Measurements from ENCODE around the gene RET.

DNA sequence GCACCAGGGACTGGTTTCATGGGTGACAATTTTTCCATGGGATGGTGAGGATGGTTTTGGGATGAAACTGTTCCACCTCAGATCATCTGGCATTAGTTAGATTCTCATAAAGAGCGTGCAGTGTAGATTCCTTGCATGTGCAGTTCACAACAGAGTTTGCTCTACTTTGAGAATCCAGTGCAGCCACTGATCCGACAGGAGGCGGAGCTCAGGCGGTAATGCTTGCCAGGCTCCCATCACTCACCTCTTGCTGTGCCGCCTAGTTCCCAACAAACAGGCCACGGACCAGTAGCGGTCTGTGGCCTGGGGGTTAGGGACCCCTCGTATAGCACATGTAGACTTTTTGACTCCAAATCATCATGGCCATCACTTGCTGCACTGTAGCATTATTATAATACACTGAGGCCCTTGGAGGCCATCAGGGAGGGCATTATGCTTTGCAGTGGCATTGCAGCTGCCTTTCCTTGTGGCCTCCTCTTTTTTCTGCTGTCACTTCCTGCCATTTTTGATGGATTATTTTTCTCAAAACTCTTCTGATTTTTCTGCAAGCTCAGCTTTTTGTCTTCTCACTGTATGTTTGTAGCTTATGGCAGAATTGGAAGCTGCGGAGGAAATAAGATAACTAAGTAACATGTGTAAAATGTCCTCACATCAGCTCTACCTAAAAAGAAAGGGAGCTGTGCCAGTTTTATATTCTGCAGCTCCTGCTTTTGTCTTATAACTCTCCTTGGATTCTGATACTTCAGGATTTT lies 79.9 kb downstream of the RET start:
- TF ChIP-seq, protein P1, sequence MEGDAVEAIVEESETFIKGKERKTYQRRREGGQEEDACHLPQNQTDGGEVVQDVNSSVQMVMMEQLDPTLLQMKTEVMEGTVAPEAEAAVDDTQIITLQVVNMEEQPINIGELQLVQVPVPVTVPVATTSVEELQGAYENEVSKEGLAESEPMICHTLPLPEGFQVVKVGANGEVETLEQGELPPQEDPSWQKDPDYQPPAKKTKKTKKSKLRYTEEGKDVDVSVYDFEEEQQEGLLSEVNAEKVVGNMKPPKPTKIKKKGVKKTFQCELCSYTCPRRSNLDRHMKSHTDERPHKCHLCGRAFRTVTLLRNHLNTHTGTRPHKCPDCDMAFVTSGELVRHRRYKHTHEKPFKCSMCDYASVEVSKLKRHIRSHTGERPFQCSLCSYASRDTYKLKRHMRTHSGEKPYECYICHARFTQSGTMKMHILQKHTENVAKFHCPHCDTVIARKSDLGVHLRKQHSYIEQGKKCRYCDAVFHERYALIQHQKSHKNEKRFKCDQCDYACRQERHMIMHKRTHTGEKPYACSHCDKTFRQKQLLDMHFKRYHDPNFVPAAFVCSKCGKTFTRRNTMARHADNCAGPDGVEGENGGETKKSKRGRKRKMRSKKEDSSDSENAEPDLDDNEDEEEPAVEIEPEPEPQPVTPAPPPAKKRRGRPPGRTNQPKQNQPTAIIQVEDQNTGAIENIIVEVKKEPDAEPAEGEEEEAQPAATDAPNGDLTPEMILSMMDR (IDR thresholded peaks at IDR 0.05) = no peak
- no peak for TF ChIP-seq SIN3A (IDR thresholded peaks at IDR 0.05; ENCODE audit: borderline replicate concordance, insufficient read depth, low read depth, low read length)
- TF ChIP-seq, protein P2, sequence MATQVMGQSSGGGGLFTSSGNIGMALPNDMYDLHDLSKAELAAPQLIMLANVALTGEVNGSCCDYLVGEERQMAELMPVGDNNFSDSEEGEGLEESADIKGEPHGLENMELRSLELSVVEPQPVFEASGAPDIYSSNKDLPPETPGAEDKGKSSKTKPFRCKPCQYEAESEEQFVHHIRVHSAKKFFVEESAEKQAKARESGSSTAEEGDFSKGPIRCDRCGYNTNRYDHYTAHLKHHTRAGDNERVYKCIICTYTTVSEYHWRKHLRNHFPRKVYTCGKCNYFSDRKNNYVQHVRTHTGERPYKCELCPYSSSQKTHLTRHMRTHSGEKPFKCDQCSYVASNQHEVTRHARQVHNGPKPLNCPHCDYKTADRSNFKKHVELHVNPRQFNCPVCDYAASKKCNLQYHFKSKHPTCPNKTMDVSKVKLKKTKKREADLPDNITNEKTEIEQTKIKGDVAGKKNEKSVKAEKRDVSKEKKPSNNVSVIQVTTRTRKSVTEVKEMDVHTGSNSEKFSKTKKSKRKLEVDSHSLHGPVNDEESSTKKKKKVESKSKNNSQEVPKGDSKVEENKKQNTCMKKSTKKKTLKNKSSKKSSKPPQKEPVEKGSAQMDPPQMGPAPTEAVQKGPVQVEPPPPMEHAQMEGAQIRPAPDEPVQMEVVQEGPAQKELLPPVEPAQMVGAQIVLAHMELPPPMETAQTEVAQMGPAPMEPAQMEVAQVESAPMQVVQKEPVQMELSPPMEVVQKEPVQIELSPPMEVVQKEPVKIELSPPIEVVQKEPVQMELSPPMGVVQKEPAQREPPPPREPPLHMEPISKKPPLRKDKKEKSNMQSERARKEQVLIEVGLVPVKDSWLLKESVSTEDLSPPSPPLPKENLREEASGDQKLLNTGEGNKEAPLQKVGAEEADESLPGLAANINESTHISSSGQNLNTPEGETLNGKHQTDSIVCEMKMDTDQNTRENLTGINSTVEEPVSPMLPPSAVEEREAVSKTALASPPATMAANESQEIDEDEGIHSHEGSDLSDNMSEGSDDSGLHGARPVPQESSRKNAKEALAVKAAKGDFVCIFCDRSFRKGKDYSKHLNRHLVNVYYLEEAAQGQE (IDR thresholded peaks at IDR 0.05; ENCODE audit: insufficient read depth in 1 of 2, low read depth in 2 of 2, low read length in 1 of 2) = no peak

Measured in Panc1 (cell line).